Measurements from ENCODE around the gene CCNDBP1.

CCNDBP1 gene

DNA sequence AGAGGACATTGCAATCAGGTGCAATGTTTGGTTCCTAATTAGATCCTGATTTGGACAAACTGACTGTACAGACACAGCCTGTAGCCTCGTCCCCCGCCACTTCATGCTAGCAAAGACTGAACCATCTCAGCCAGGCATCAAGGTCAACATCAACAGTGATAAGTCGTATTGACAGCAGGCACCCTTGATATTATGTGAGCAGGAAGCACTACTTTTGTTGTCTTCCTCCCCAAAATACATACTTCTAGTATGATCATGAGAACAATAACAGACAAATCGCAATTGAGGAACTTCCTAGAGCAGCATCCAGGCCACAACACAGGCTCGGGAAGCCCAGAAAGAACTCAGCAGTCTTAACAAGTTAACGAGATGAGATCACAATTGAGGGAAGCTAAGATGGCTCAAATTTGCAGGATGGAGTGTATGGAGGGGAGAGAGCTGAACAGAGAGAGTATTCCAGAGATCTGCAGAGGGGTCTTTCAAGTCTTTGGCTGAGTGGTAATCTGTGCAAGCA lies 61.1 kb downstream of the CCNDBP1 start:
- no peak for DNase-seq (ENCODE audit: low spot score)
